ENCODE measurements around the gene THSD4.

GRCh38 chr15:71807691-71808091 lies 692.4 kb downstream of the THSD4 start:
- TF ChIP-seq SUZ12 (IDR thresholded peaks at IDR 0.05; ENCODE audit: extremely low read depth, insufficient read depth, insufficient read length) (no peak), YY1 (IDR thresholded peaks at IDR 0.05; ENCODE audit: insufficient read depth, insufficient read length) (no peak)

All from NT2/D1 (cell line).